Nephron progenitor cell (in vitro differentiated cells): Measurements from ENCODE around the gene MYOM1.

Experiments
- DNase-seq: peaks from one replicate; pipeline ENCODE4 v3.0.0; 2021
- H3K27ac Mint-ChIP-seq: 2 replicates; pipeline ENCODE4 v1.8.0; 2021; ENCODE audit warnings: mild to moderate bottlenecking, moderate library complexity, mixed read lengths
- H3K27me3 Mint-ChIP-seq: 2 replicates; pipeline ENCODE4 v1.8.0; 2021; ENCODE audit warnings: mild to moderate bottlenecking, low read depth, mixed read lengths; ENCODE audit not compliant: poor library complexity
- H3K36me3 Mint-ChIP-seq: 2 replicates; pipeline ENCODE4 v1.8.0; 2021; ENCODE audit warnings: low read depth, mixed read lengths
- H3K4me1 Mint-ChIP-seq: 2 replicates; pipeline ENCODE4 v1.8.0; 2021; ENCODE audit warnings: mixed read lengths
- H3K4me3 Mint-ChIP-seq: 2 replicates; pipeline ENCODE4 v1.8.0; 2021; ENCODE audit warnings: mild to moderate bottlenecking, moderate library complexity, mixed read lengths
- H3K9me3 Mint-ChIP-seq: 2 replicates; pipeline ENCODE4 v1.8.0; 2021; ENCODE audit warnings: mild to moderate bottlenecking, moderate library complexity, mixed read lengths
- TF ChIP-seq, protein P1 (sequence below): fragments of 200-600 bp; sonication (generic); IDR thresholded peaks from 2 replicates; pipeline ENCODE4 v1.5.0; 2021; ENCODE audit warnings: antibody characterized with exemption

The MYOM1 gene

GRCh38 chr18:3235846-3236245, 16.1 kb upstream of the MYOM1 start:
- Mint-ChIP-seq H3K4me3 (no peak overlapping the region), H3K36me3 (peaks cover 22% of the 10 kb centered on the region), H3K27me3 (peaks cover 3% of the 10 kb centered on the region), H3K27ac (no peak overlapping the region), H3K9me3 (peaks cover 29% of the 10 kb centered on the region), H3K4me1 (peaks cover 11% of the 10 kb centered on the region)
- no peak for DNase-seq
- TF ChIP-seq, protein P1, sequence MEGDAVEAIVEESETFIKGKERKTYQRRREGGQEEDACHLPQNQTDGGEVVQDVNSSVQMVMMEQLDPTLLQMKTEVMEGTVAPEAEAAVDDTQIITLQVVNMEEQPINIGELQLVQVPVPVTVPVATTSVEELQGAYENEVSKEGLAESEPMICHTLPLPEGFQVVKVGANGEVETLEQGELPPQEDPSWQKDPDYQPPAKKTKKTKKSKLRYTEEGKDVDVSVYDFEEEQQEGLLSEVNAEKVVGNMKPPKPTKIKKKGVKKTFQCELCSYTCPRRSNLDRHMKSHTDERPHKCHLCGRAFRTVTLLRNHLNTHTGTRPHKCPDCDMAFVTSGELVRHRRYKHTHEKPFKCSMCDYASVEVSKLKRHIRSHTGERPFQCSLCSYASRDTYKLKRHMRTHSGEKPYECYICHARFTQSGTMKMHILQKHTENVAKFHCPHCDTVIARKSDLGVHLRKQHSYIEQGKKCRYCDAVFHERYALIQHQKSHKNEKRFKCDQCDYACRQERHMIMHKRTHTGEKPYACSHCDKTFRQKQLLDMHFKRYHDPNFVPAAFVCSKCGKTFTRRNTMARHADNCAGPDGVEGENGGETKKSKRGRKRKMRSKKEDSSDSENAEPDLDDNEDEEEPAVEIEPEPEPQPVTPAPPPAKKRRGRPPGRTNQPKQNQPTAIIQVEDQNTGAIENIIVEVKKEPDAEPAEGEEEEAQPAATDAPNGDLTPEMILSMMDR, result no peak

GRCh38 chr18:3234457-3234856, 14.7 kb upstream of the MYOM1 start:
- TF ChIP-seq, protein P1, result no peak
- Mint-ChIP-seq H3K4me3 (no peak overlapping the region), H3K9me3 (peaks cover 20% of the 10 kb centered on the region), H3K27ac (no peak overlapping the region), H3K4me1 (peaks cover 11% of the 10 kb centered on the region), H3K36me3 (peaks cover 14% of the 10 kb centered on the region), H3K27me3 (peaks cover 4% of the 10 kb centered on the region)
- no peak for DNase-seq

DNA sequence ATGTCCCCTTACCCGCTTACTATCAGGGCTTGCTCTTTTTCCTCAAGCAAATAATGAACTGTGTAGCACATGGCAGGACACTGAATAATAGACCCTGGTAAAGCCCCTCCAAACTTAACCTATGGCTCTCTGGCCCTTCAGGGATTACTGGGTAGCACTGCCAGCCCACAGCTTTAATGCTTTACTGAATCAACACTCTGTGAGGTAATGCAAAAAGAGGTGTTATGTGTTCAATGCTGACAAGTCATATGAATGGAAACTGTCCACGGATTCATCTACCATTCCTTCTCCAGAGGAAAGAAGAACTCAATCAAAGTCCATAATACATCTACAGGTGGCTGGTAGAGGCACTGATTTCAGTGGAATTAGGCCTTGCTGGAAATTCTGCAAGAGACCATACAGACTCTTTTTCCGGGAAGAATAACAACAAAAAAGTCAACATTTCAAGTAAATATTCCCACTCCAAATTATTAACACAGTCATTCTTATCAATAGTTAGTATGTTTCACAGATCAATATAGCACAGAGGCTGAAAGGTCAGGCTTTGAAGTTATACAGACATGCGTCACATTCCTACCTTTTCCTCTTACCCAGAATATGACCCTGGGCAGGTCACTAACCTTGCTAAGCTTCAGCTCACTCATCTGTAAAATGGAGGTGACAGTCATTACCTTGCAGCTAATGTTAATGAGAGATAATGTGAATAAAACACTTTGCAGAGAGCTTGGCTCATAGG, 13.8 kb upstream of the MYOM1 start:
- Mint-ChIP-seq H3K9me3 (peaks cover 11% of the 10 kb centered on the region), H3K4me1 (peaks cover 16% of the 10 kb centered on the region), H3K4me3 (no peak overlapping the region), H3K27ac (no peak overlapping the region), H3K36me3 (peaks cover 6% of the 10 kb centered on the region), H3K27me3 (peaks cover 4% of the 10 kb centered on the region)
- no peak for DNase-seq
- TF ChIP-seq, protein P1, result no peak

GRCh38 chr18:3233004-3233403, 13.2 kb upstream of the MYOM1 start:
- Mint-ChIP-seq H3K9me3 (peaks cover 5% of the 10 kb centered on the region), H3K4me1 (peaks cover 19% of the 10 kb centered on the region), H3K27me3 (peaks cover 4% of the 10 kb centered on the region), H3K4me3 (no peak overlapping the region), H3K36me3 (peaks cover 4% of the 10 kb centered on the region), H3K27ac (no peak overlapping the region)
- DNase-seq, result no peak
- TF ChIP-seq, protein P1, result no peak

- Mint-ChIP-seq H3K4me1 (peaks cover 19% of the 10 kb centered on the region), H3K9me3 (no peaks in the 10 kb centered on the region), H3K4me3 (no peak overlapping the region), H3K27me3 (peaks cover 4% of the 10 kb centered on the region), H3K27ac (no peak overlapping the region), H3K36me3 (peaks cover 4% of the 10 kb centered on the region)
- DNase-seq, result no peak
- TF ChIP-seq, protein P1, result no peak
These were observed 10.9 kb upstream of the MYOM1 start for GRCh38 chr18:3230401-3231334.
